A673 (cell line): ENCODE data around the gene RBM14. TPM values are rescaled to one million over a fixed set of nuclear protein-coding genes. Genes with fewer than 3 reads are reported as not detected.

ENCODE experiments used
- BruUV-seq: library from RNA; stranded (reverse); fragments of 400-500 nt; replicated peaks from 2 replicates; lab custom pipeline; 2021; lab: Mats Ljungman, UMichigan
- CTCF ChIA-PET: fragments of 300-600 bp; sonication (Branson Sonifier 250); formaldehyde crosslinking; loops from one replicate; lab custom pipeline; 2022; ENCODE audit warnings: antibody characterized with exemption; lab: Charles Lee
- POLR2A ChIA-PET: fragments of 300-600 bp; sonication (Branson Sonifier 250); formaldehyde crosslinking; loops from one replicate; lab custom pipeline; 2022; ENCODE audit warnings: antibody characterized with exemption; ENCODE audit not compliant: low non-redundant PET; lab: Charles Lee
- DNase-seq: peaks from one replicate; pipeline ENCODE4 v3.0.0-alpha.2; 2015; ENCODE audit warnings: low spot score
- H3K27ac ChIP-seq: fragments of 200-600 bp; sonication (generic); 2 replicates; pipeline ENCODE4 v1.5.1; 2016; ENCODE audit warnings: mixed run types, low read depth, mild to moderate bottlenecking, mixed read lengths, antibody characterized with exemption, low read length; ENCODE audit not compliant: poor library complexity, severe bottlenecking
- H3K27me3 ChIP-seq: fragments of 200-600 bp; sonication (generic); replicated peaks from 2 replicates; pipeline ENCODE4 v1.6.1; 2017; ENCODE audit warnings: mixed run types, low read depth, mild to moderate bottlenecking, mixed read lengths, antibody characterized with exemption, low read length; ENCODE audit not compliant: insufficient read depth, poor library complexity
- H3K36me3 ChIP-seq: fragments of 200-600 bp; sonication (generic); 2 replicates; pipeline ENCODE4 v1.6.1; 2016; ENCODE audit warnings: mixed run types, mild to moderate bottlenecking, mixed read lengths, antibody characterized with exemption, low read length; ENCODE audit not compliant: insufficient read depth, poor library complexity, severe bottlenecking
- H3K4me1 ChIP-seq: fragments of 200-600 bp; sonication (generic); 2 replicates; pipeline ENCODE4 v1.6.1; 2017; ENCODE audit warnings: mixed run types, mild to moderate bottlenecking, mixed read lengths, antibody characterized with exemption, low read length; ENCODE audit not compliant: insufficient read depth, poor library complexity, severe bottlenecking
- H3K4me3 ChIP-seq: fragments of 200-600 bp; sonication (generic); 2 replicates; pipeline ENCODE4 v1.5.1; 2016; ENCODE audit warnings: low read depth, mixed run types, mild to moderate bottlenecking, mixed read lengths, low read length; ENCODE audit not compliant: poor library complexity, severe bottlenecking
- H3K9me3 ChIP-seq: fragments of 200-600 bp; sonication (generic); 2 replicates; pipeline ENCODE4 v1.6.1; 2016; ENCODE audit warnings: mixed run types, low read depth, mild to moderate bottlenecking, mixed read lengths, antibody characterized with exemption, low read length; ENCODE audit not compliant: poor library complexity, severe bottlenecking
- CTCF ChIP-seq: fragments of 300-800, 200-600 bp; sonication (generic); conservative IDR thresholded peaks from 2 replicates; pipeline ENCODE4 v1.5.1; 2017; ENCODE audit warnings: low read depth, mild to moderate bottlenecking, antibody characterized with exemption, low read length, moderate library complexity, mixed read lengths
- EZH2 ChIP-seq: fragments of 200-600 bp; sonication (generic); IDR thresholded peaks from 2 replicates; pipeline ENCODE4 v1.6.1; 2017; ENCODE audit warnings: borderline replicate concordance, low read depth, mild to moderate bottlenecking, mixed read lengths, antibody characterized with exemption, low read length; ENCODE audit not compliant: poor library complexity, severe bottlenecking
- intact Hi-C: fragments of 100-400 bp; cut with micrococcal nuclease; formaldehyde crosslinking; loops from one replicate; pipeline ENCODE4 v1.10.0; 2022; ENCODE audit not compliant: unreplicated experiment
- total RNA-seq: library from RNA; stranded (reverse); gene quantifications from 2 replicates; pipeline ENCODE4 v1.2.3, GENCODE V29; 2021

RBM14 gene
- total RNA-seq, 1 experiment from 2014 or later, result 162 TPM

- peak overlapping the region; percentile 65 for H3K4me3 ChIP-seq
- peak overlapping the region; percentile 72 for H3K27ac ChIP-seq
- no peaks in the 10 kb centered on the region for H3K27me3 ChIP-seq
- intact Hi-C loops, result no loop called here
- BruUV-seq, result TSS peak; percentile 67
- H3K4me1 ChIP-seq, result peaks cover 9% of the 10 kb centered on the region
- no peaks in the 10 kb centered on the region for H3K9me3 ChIP-seq
- ChIA-PET POLR2A (no interaction called here), CTCF (interaction anchor here (1.0 kb wide), 1 partner anchor 85 kb away, joined by 5 read pairs; no protein-coding TSS in a partner anchor)
- no peak for DNase-seq
- no peak for TF ChIP-seq EZH2
- no peak for TF ChIP-seq CTCF
- no peaks in the 10 kb centered on the region for H3K36me3 ChIP-seq
Observed at GRCh38 chr11:66593303-66593635, 23.2 kb upstream of the RBM14 start.

- CTCF ChIA-PET, result no interaction called here
- intact Hi-C loops, result no loop called here
Observed at GRCh38 chr11:66593650-66594049, 22.8 kb upstream of the RBM14 start.

GRCh38 chr11:66595245-66595904 lies 21.1 kb upstream of the RBM14 start:
- ChIA-PET POLR2A (no interaction called here), CTCF (interaction anchor here (0.6 kb wide), 1 partner anchor 68 kb away, joined by 8 read pairs; no protein-coding TSS in a partner anchor)
- TF ChIP-seq CTCF, result no peak
- no peak for TF ChIP-seq EZH2
- H3K9me3 ChIP-seq, result no peaks in the 10 kb centered on the region
- no peak overlapping the region for H3K4me3 ChIP-seq
- DNase-seq, result peak; percentile 44
- H3K27me3 ChIP-seq, result no peaks in the 10 kb centered on the region
- BruUV-seq, result no TSS peak
- H3K27ac ChIP-seq, result peak overlapping the region; percentile 21
- H3K36me3 ChIP-seq, result peaks cover 14% of the 10 kb centered on the region
- intact Hi-C loops, result no loop called here
- peaks cover 9% of the 10 kb centered on the region for H3K4me1 ChIP-seq

More at GRCh38 chr11:66593650-66594049, 22.8 kb upstream of the RBM14 start:
- BruUV-seq, result no TSS peak
- Histone ChIP-seq H3K27ac (peak overlapping the region; percentile 72), H3K4me3 (peak overlapping the region; percentile 65), H3K9me3 (no peaks in the 10 kb centered on the region), H3K4me1 (peaks cover 9% of the 10 kb centered on the region), H3K27me3 (no peaks in the 10 kb centered on the region), H3K36me3 (no peaks in the 10 kb centered on the region)
- TF ChIP-seq CTCF, result no peak
- TF ChIP-seq EZH2, result no peak
- DNase-seq, result no peak
- POLR2A ChIA-PET, result no interaction called here
